Tibial artery (tissue), 4 donors: ENCODE results near the gene LAP3.
"Not testable (repeated sequence)": the region's sequence is repeated elsewhere in the genome, so short reads cannot be mapped to it uniquely, and the experiment has no call there.

Experiments used
- DNase-seq, 2 donors: peaks; one replicate each; pipeline ENCODE4 v3.0.0-alpha.2; 2019
- H3K27ac ChIP-seq, 2 donors: fragments of 200-600 bp; sonication (generic) in 1 of 2; 1 replicate in 1 of 2; 2 replicates in 1 of 2; pipeline ENCODE4 v1.5.1; 2018 to 2019; ENCODE audit warnings: mild to moderate bottlenecking in 1 of 2
- H3K27me3 ChIP-seq, 2 donors: fragments of 200-600 bp; sonication (generic) in 1 of 2; one replicate each; pipeline versions ENCODE4 v1.5.1 to v1.6.0; 2016 to 2019
- H3K36me3 ChIP-seq, 3 donors: fragments of 200-600 bp; sonication (generic) in 2 of 3; one replicate each; pipeline ENCODE4 v1.5.1; 2016 to 2019; ENCODE audit warnings: mild to moderate bottlenecking in 2 of 3
- H3K4me1 ChIP-seq, 4 donors: fragments of 200-600 bp; sonication (generic) in 2 of 4; 1 replicate in 3 of 4; 2 replicates in 1 of 4; pipeline ENCODE4 v1.5.1; 2016 to 2019
- H3K4me3 ChIP-seq, 2 donors: fragments of 200-600 bp; sonication (generic) in 1 of 2; 1 replicate in 1 of 2; 2 replicates in 1 of 2; pipeline ENCODE4 v1.5.1; 2018 to 2019; ENCODE audit warnings: mild to moderate bottlenecking in 2 of 2
- H3K9me3 ChIP-seq, 3 donors: fragments of 200-600 bp; sonication (generic) in 1 of 3; one replicate each; pipeline ENCODE4 v1.5.1; 2016 to 2019
- CTCF ChIP-seq, 2 experiments: fragments of 200-600 bp in 1 of 2; fragments of 450-650 bp in 1 of 2; IDR thresholded peaks; one replicate each; pipeline ENCODE4 v1.5.1; 2017 to 2019; ENCODE audit warnings: antibody characterized with exemption in 2 of 2, mild to moderate bottlenecking in 1 of 2, moderate library complexity in 1 of 2
- intact Hi-C: fragments of 100-400 bp; cut with DNase I; formaldehyde crosslinking; loops from one replicate; pipeline ENCODE4 v1.15.0; 2023; ENCODE audit warnings: low total_unique reads

The LAP3 gene

GRCh38 chr4:17565846-17566245 lies 11.2 kb upstream of the LAP3 start:
- Histone ChIP-seq H3K4me3 (no peak overlapping the region), H3K27ac (no peak overlapping the region), H3K4me1 (no peaks in the 10 kb centered on the region), H3K9me3 (no peaks in the 10 kb centered on the region), H3K27me3 (no peaks in the 10 kb centered on the region), H3K36me3 (no peaks in the 10 kb centered on the region)
- intact Hi-C loops: no loop called here
- TF ChIP-seq CTCF (IDR thresholded peaks at IDR 0.05): no peak
- DNase-seq: no peak

GRCh38 chr4:17567271-17567670 lies 9.7 kb upstream of the LAP3 start:
- no peak for DNase-seq
- no peak for TF ChIP-seq CTCF (IDR thresholded peaks at IDR 0.05)
- H3K4me3 ChIP-seq: no peak overlapping the region
- H3K27me3 ChIP-seq: no peaks in the 10 kb centered on the region
- no peak overlapping the region for H3K27ac ChIP-seq
- no peaks in the 10 kb centered on the region for H3K9me3 ChIP-seq
- intact Hi-C loops: no loop called here
- no peaks in the 10 kb centered on the region for H3K4me1 ChIP-seq
- no peaks in the 10 kb centered on the region for H3K36me3 ChIP-seq

- H3K4me1 ChIP-seq: peaks cover 0 to 18% (median 12%) of the 10 kb centered on the region in 4 donors
- intact Hi-C loops: no loop called here
- H3K4me3 ChIP-seq: no peak overlapping the region
- DNase-seq: no peak
- H3K27ac ChIP-seq: no peak overlapping the region
- no peaks in the 10 kb centered on the region for H3K27me3 ChIP-seq
- no peaks in the 10 kb centered on the region for H3K36me3 ChIP-seq
- no peaks in the 10 kb centered on the region for H3K9me3 ChIP-seq
- no peak for TF ChIP-seq CTCF (IDR thresholded peaks at IDR 0.05)
These were observed 2.8 kb upstream of the LAP3 start for GRCh38 chr4:17574206-17574605.

GRCh38 chr4:17575177-17575576 lies 1.8 kb upstream of the LAP3 start:
- intact Hi-C loops: loop anchor here (5.0 kb wide), 1 partner anchor 37 kb away; the partner anchor contains the start of gene MED28
- DNase-seq: not testable (repeated sequence)

GRCh38 chr4:17577665-17578481 lies 875 bp downstream of the LAP3 start:
- peaks cover 0 to 24% (median 13%) of the 10 kb centered on the region in 4 donors for H3K4me1 ChIP-seq
- no peaks in the 10 kb centered on the region for H3K9me3 ChIP-seq
- peak overlapping the region; percentile 74 to 85 for H3K4me3 ChIP-seq
- intact Hi-C loops: loop anchor here (2.0 to 5.0 kb wide), 2 partner anchors 34 to 233 kb away; partner anchors contain the start of genes DCAF16, MED28 and NCAPG
- TF ChIP-seq CTCF (IDR thresholded peaks at IDR 0.05): no peak
- H3K27ac ChIP-seq: peak overlapping the region; percentile 89 to 90
- H3K27me3 ChIP-seq: no peaks in the 10 kb centered on the region
- peak; percentile 47 to 77 for DNase-seq
- peaks cover 12 to 20% (median 13%) of the 10 kb centered on the region in 3 donors for H3K36me3 ChIP-seq

More at GRCh38 chr4:17575177-17575576, 1.8 kb upstream of the LAP3 start:
- H3K4me1 ChIP-seq: peaks cover 0 to 18% (median 12%) of the 10 kb centered on the region in 4 donors
- not testable (repeated sequence) for H3K4me3 ChIP-seq, H3K36me3 ChIP-seq, H3K27me3 ChIP-seq, H3K9me3 ChIP-seq, H3K27ac ChIP-seq

GRCh38 chr4:17578482-17578891 lies 1.5 kb downstream of the LAP3 start:
- intact Hi-C loops: loop anchor here (5.0 kb wide), 1 partner anchor 34 kb away; the partner anchor contains the start of gene MED28
- H3K9me3 ChIP-seq: no peaks in the 10 kb centered on the region
- H3K4me1 ChIP-seq: peaks cover 0 to 24% (median 13%) of the 10 kb centered on the region in 4 donors
- H3K27me3 ChIP-seq: no peaks in the 10 kb centered on the region
- no peak for DNase-seq
- peak overlapping the region; percentile 89 to 90 for H3K27ac ChIP-seq
- H3K36me3 ChIP-seq: peaks cover 18 to 26% (median 19%) of the 10 kb centered on the region in 3 donors
- H3K4me3 ChIP-seq: peak overlapping the region; percentile 74 to 85
- no peak for TF ChIP-seq CTCF (IDR thresholded peaks at IDR 0.05)
